ENCODE measurements around the gene ABHD2. TPM values are rescaled to one million over a fixed set of nuclear protein-coding genes. Genes with fewer than 3 reads are reported as not detected.
A peak's percentile ranks its signal among the peaks of the same experiment; 100 is the strongest.
"Not testable (repeated sequence)": the region's sequence is repeated elsewhere in the genome, so short reads cannot be mapped to it uniquely, and the experiment has no call there.

ABHD2 gene
- total RNA-seq, 1 donor from 2014 or later: 39.1 TPM

GRCh38 chr15:89077750-89078149 lies 10.5 kb upstream of the ABHD2 start:
- TF ChIP-seq CTCF (IDR thresholded peaks at IDR 0.05; ENCODE audit: unreplicated experiment): no peak
- no peak for DNase-seq (ENCODE audit: low spot score in 2 of 2, unreplicated experiment in 2 of 2)
- no peak overlapping the region for H3K27ac Mint-ChIP-seq
- peaks cover 2% of the 10 kb centered on the region for H3K4me1 Mint-ChIP-seq
- H3K9me3 Mint-ChIP-seq: no peaks in the 10 kb centered on the region
- no peaks in the 10 kb centered on the region for H3K36me3 Mint-ChIP-seq
- no peaks in the 10 kb centered on the region for H3K27me3 Mint-ChIP-seq (ENCODE audit: low read depth)
- no peak overlapping the region for H3K4me3 Mint-ChIP-seq

GRCh38 chr15:89078851-89079810 lies 9.1 kb upstream of the ABHD2 start:
- H3K4me1 Mint-ChIP-seq: peaks cover 2% of the 10 kb centered on the region
- DNase-seq (ENCODE audit: low spot score in 2 of 2, unreplicated experiment in 2 of 2): no peak
- no peak for TF ChIP-seq CTCF (IDR thresholded peaks at IDR 0.05; ENCODE audit: unreplicated experiment)
- no peak overlapping the region for H3K4me3 Mint-ChIP-seq
- no peaks in the 10 kb centered on the region for H3K36me3 Mint-ChIP-seq
- no peaks in the 10 kb centered on the region for H3K27me3 Mint-ChIP-seq (ENCODE audit: low read depth)
- H3K27ac Mint-ChIP-seq: no peak overlapping the region
- no peaks in the 10 kb centered on the region for H3K9me3 Mint-ChIP-seq

GRCh38 chr15:89081878-89082277 lies 6.4 kb upstream of the ABHD2 start:
- H3K36me3 Mint-ChIP-seq: no peaks in the 10 kb centered on the region
- peaks cover 7% of the 10 kb centered on the region for H3K4me1 Mint-ChIP-seq
- H3K27ac Mint-ChIP-seq: no peak overlapping the region
- TF ChIP-seq CTCF (IDR thresholded peaks at IDR 0.05; ENCODE audit: unreplicated experiment): no peak
- no peak overlapping the region for H3K4me3 Mint-ChIP-seq
- no peaks in the 10 kb centered on the region for H3K27me3 Mint-ChIP-seq (ENCODE audit: low read depth)
- no peak for DNase-seq (ENCODE audit: low spot score in 2 of 2, unreplicated experiment in 2 of 2)
- H3K9me3 Mint-ChIP-seq: no peaks in the 10 kb centered on the region

GRCh38 chr15:89083246-89083645 lies 5.0 kb upstream of the ABHD2 start:
- TF ChIP-seq CTCF (IDR thresholded peaks at IDR 0.05; ENCODE audit: unreplicated experiment): no peak
- H3K27ac Mint-ChIP-seq: no peak overlapping the region
- H3K36me3 Mint-ChIP-seq: no peaks in the 10 kb centered on the region
- no peaks in the 10 kb centered on the region for H3K9me3 Mint-ChIP-seq
- DNase-seq (ENCODE audit: low spot score in 2 of 2, unreplicated experiment in 2 of 2): no peak
- H3K4me3 Mint-ChIP-seq: no peak overlapping the region
- no peaks in the 10 kb centered on the region for H3K27me3 Mint-ChIP-seq (ENCODE audit: low read depth)
- peaks cover 7% of the 10 kb centered on the region for H3K4me1 Mint-ChIP-seq

GRCh38 chr15:89085289-89085926 lies 2.8 kb upstream of the ABHD2 start:
- H3K36me3 Mint-ChIP-seq: no peaks in the 10 kb centered on the region
- H3K27me3 Mint-ChIP-seq (ENCODE audit: low read depth): no peaks in the 10 kb centered on the region
- TF ChIP-seq CTCF (IDR thresholded peaks at IDR 0.05; ENCODE audit: unreplicated experiment): no peak
- H3K4me3 Mint-ChIP-seq: no peak overlapping the region
- DNase-seq (ENCODE audit: low spot score in 2 of 2, unreplicated experiment in 2 of 2): no peak
- H3K9me3 Mint-ChIP-seq: no peaks in the 10 kb centered on the region
- peak overlapping the region; percentile 69 for H3K27ac Mint-ChIP-seq
- H3K4me1 Mint-ChIP-seq: peaks cover 11% of the 10 kb centered on the region

GRCh38 chr15:89085933-89086332 lies 2.3 kb upstream of the ABHD2 start:
- not testable (repeated sequence) for H3K4me3 Mint-ChIP-seq; H3K36me3 Mint-ChIP-seq; H3K27me3 Mint-ChIP-seq (ENCODE audit: low read depth); H3K9me3 Mint-ChIP-seq; DNase-seq (ENCODE audit: low spot score in 2 of 2, unreplicated experiment in 2 of 2)
- Mint-ChIP-seq H3K27ac (peak overlapping the region; percentile 69), H3K4me1 (peaks cover 16% of the 10 kb centered on the region)

GRCh38 chr15:89086390-89086789 lies 1.9 kb upstream of the ABHD2 start:
- H3K4me1 Mint-ChIP-seq: peaks cover 20% of the 10 kb centered on the region
- not testable (repeated sequence) for H3K27ac Mint-ChIP-seq; H3K36me3 Mint-ChIP-seq; DNase-seq (ENCODE audit: low spot score in 2 of 2, unreplicated experiment in 2 of 2); H3K27me3 Mint-ChIP-seq (ENCODE audit: low read depth); H3K9me3 Mint-ChIP-seq; H3K4me3 Mint-ChIP-seq

Data from mesothelial cell of epicardium (in vitro differentiated cells).